Measurements from ENCODE around the gene AP1M1. TPM values are rescaled to one million over a fixed set of nuclear protein-coding genes. Genes with fewer than 3 reads are reported as not detected.

The AP1M1 gene
- polyA plus RNA-seq, 3 donors: 103 to 134 (median 133) TPM

GRCh38 chr19:16289594-16289993, 91.9 kb downstream of the AP1M1 start:
- H3K4me3 Mint-ChIP-seq: no peak overlapping the region
- intact Hi-C loops (cut with micrococcal nuclease): loop anchor here (5.0 kb wide), 1 partner anchor 42 kb away; no protein-coding TSS in a partner anchor
- Histone ChIP-seq H3K27ac (ENCODE audit: low read depth in 1 of 2, low read length in 2 of 2) (no peak overlapping the region), H3K36me3 (replicated peaks in 1 of 2; ENCODE audit: control insufficient read depth in 1 of 2, insufficient read depth in 2 of 2, low read length in 2 of 2) (no peaks in the 10 kb centered on the region), H3K4me3 (replicated peaks in 1 of 3; ENCODE audit: low read depth in 2 of 3, low read length in 3 of 3) (no peak overlapping the region), H3K4me2 (replicated peaks; ENCODE audit: extremely low read depth, low read length, poor library complexity, severe bottlenecking) (no peak overlapping the region), H2AFZ (ENCODE audit: insufficient read depth, low read depth, low read length, poor library complexity, severe bottlenecking) (no peak overlapping the region), H3K79me2 (ENCODE audit: insufficient read depth, low read length) (no peaks in the 10 kb centered on the region), H4K20me1 (ENCODE audit: insufficient read depth, low read length) (no peaks in the 10 kb centered on the region), H3K9me3 (replicated peaks in 1 of 2; ENCODE audit: control insufficient read depth in 1 of 2, insufficient read depth in 1 of 2, low read length in 2 of 2) (no peaks in the 10 kb centered on the region), H3K4me1 (ENCODE audit: control insufficient read depth in 1 of 2, insufficient read depth in 2 of 2, low read length in 2 of 2) (peaks cover 38 to 44% of the 10 kb centered on the region in 2 donors), H3K27me3 (ENCODE audit: control insufficient read depth in 2 of 2, insufficient read depth in 2 of 2, low read length in 2 of 2) (no peaks in the 10 kb centered on the region), H3K9ac (ENCODE audit: insufficient read depth, low read length, poor library complexity, severe bottlenecking) (no peak overlapping the region)
- no CpG with 5 or more reads among the region's 7 CpGs for WGBS (ENCODE audit: insufficient coverage)
- H3K27ac Mint-ChIP-seq: no peak overlapping the region
- peaks cover 0 to 1% of the 10 kb centered on the region in 2 donors for H3K36me3 Mint-ChIP-seq
- TF ChIP-seq CTCF (IDR thresholded peaks at IDR 0.05): no peak
- H3K27me3 Mint-ChIP-seq (ENCODE audit: low read depth in 3 of 3): peaks cover 3 to 21% (median 8%) of the 10 kb centered on the region in 3 donors
- H3K4me1 Mint-ChIP-seq: peaks cover 44% of the 10 kb centered on the region
- DNase-seq: no peak
- H3K9me3 Mint-ChIP-seq: peaks cover 0 to 3% (median 0%) of the 10 kb centered on the region in 7 donors

DNA sequence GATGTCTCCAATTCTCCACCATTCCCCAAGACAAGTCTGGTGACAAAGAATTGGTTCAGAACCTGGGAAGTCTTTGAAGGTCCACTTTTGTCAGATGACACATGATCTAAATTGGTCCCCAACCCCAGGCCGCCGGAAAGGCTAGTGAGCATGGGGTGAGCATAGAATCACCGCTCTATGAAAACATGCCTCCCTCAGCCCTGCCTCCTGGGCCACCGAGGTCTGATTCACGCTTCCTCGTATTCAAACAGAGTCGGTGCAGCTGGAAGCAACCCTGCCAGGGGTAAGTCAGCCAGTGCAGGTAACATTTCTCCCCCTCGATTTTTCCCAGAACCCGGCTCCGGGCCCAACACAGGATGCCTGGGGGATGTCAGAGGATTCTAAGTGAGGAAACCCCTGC, 93.0 kb downstream of the AP1M1 start:
- intact Hi-C loops (cut with micrococcal nuclease): no loop called here
- Histone ChIP-seq H2AFZ (ENCODE audit: insufficient read depth, low read depth, low read length, poor library complexity, severe bottlenecking) (no peak overlapping the region), H3K79me2 (ENCODE audit: insufficient read depth, low read length) (no peaks in the 10 kb centered on the region), H3K27ac (ENCODE audit: low read depth in 1 of 2, low read length in 2 of 2) (no peak overlapping the region), H3K27me3 (ENCODE audit: control insufficient read depth in 2 of 2, insufficient read depth in 2 of 2, low read length in 2 of 2) (no peaks in the 10 kb centered on the region), H3K36me3 (replicated peaks in 1 of 2; ENCODE audit: control insufficient read depth in 1 of 2, insufficient read depth in 2 of 2, low read length in 2 of 2) (no peaks in the 10 kb centered on the region), H3K9ac (ENCODE audit: insufficient read depth, low read length, poor library complexity, severe bottlenecking) (no peak overlapping the region), H3K4me2 (replicated peaks; ENCODE audit: extremely low read depth, low read length, poor library complexity, severe bottlenecking) (no peak overlapping the region), H3K4me3 (replicated peaks in 1 of 3; ENCODE audit: low read depth in 2 of 3, low read length in 3 of 3) (no peak overlapping the region), H3K4me1 (ENCODE audit: control insufficient read depth in 1 of 2, insufficient read depth in 2 of 2, low read length in 2 of 2) (peaks cover 30 to 33% of the 10 kb centered on the region in 2 donors), H4K20me1 (ENCODE audit: insufficient read depth, low read length) (no peaks in the 10 kb centered on the region), H3K9me3 (replicated peaks in 1 of 2; ENCODE audit: control insufficient read depth in 1 of 2, insufficient read depth in 1 of 2, low read length in 2 of 2) (no peaks in the 10 kb centered on the region)
- DNase-seq: no peak
- peaks cover 33% of the 10 kb centered on the region for H3K4me1 Mint-ChIP-seq
- peaks cover 0 to 3% (median 0%) of the 10 kb centered on the region in 7 donors for H3K9me3 Mint-ChIP-seq
- H3K4me3 Mint-ChIP-seq: peak overlapping the region in 1 of 2 donors; percentile 30
- no peak for TF ChIP-seq CTCF (IDR thresholded peaks at IDR 0.05)
- H3K27me3 Mint-ChIP-seq (ENCODE audit: low read depth in 3 of 3): peaks cover 3 to 18% (median 8%) of the 10 kb centered on the region in 3 donors
- peaks cover 0 to 1% of the 10 kb centered on the region in 2 donors for H3K36me3 Mint-ChIP-seq
- H3K27ac Mint-ChIP-seq: peak overlapping the region in 1 of 7 donors; percentile 5
- 79% methylated on average over 7 of the region's 10 CpGs for WGBS (ENCODE audit: insufficient coverage)
